ENCODE measurements around the gene DIPK1A. TPM values are rescaled to one million over a fixed set of nuclear protein-coding genes. Genes with fewer than 3 reads are reported as not detected.

DIPK1A gene
- total RNA-seq, 1 donor from 2014 or later: 7.5 TPM

Other genes starting within 250 kb of the DIPK1A start
- gene EVI5, start 176.4 kb downstream of the DIPK1A start, total RNA-seq: 30.7 TPM
- gene RPL5, start 129.4 kb downstream of the DIPK1A start, total RNA-seq: 455 TPM
- gene MTF2, start 117.8 kb upstream of the DIPK1A start, total RNA-seq: 7.0 TPM
- gene TMED5, start 219.0 kb upstream of the DIPK1A start, total RNA-seq: 42.2 TPM
- gene CCDC18, start 219.3 kb upstream of the DIPK1A start, total RNA-seq: 2.3 TPM

Data from cardiac septum (tissue), 1 donor.